IMR-90 (cell line): ENCODE measurements around the gene TTC23L. TPM values are rescaled to one million over a fixed set of nuclear protein-coding genes. Genes with fewer than 3 reads are reported as not detected.
A peak's percentile ranks its signal among the peaks of the same experiment; 100 is the strongest.

Experiments
- ATAC-seq: fragments of 200-7000 bp; cut with Tn5 transposase; 2 replicates; pipeline ENCODE4 v1.9.1; 2020; ENCODE audit warnings: low read depth, mild to moderate bottlenecking, moderate library complexity
- BruUV-seq: library from RNA; stranded (reverse); fragments of 400-500 nt; replicated peaks from 2 replicates; lab custom pipeline; 2021; lab: Mats Ljungman, UMichigan
- CTCF ChIA-PET: fragments of 300-600 bp; formaldehyde crosslinking; extraction: SDS; loops from one replicate; lab custom pipeline; 2021; ENCODE audit warnings: antibody characterized with exemption; lab: Yijun Ruan, JAX
- POLR2A ChIA-PET: fragments of 300-600 bp; sonication (Branson Sonifier 250); formaldehyde crosslinking; loops from one replicate; lab custom pipeline; 2022; ENCODE audit warnings: antibody characterized with exemption; ENCODE audit not compliant: unreplicated experiment; lab: Charles Lee
- DNase-seq: peaks from one replicate; pipeline ENCODE4 v3.0.0; 2013
- H2AFZ ChIP-seq: replicated peaks from 2 replicates; pipeline ENCODE3; 2013; ENCODE audit warnings: low read length, mild to moderate bottlenecking; ENCODE audit not compliant: poor library complexity
- H2AK5ac ChIP-seq: 2 replicates; pipeline ENCODE4 v1.6.1; 2013; ENCODE audit warnings: low read depth, low read length, inconsistent platforms
- H2AK9ac ChIP-seq: replicated peaks from 2 replicates; pipeline ENCODE3; 2013; ENCODE audit warnings: mild to moderate bottlenecking, low read depth, low read length, moderate library complexity; ENCODE audit not compliant: poor library complexity
- H2BK120ac ChIP-seq: 2 replicates; pipeline ENCODE4 v1.6.1; 2013; ENCODE audit warnings: low read depth, low read length, inconsistent platforms
- H2BK15ac ChIP-seq: 3 replicates; pipeline ENCODE4 v1.6.1; 2013; ENCODE audit warnings: low read depth, low read length, inconsistent platforms
- H2BK20ac ChIP-seq: 2 replicates; pipeline ENCODE4 v1.6.1; 2013; ENCODE audit warnings: low read depth, mild to moderate bottlenecking, inconsistent platforms, low read length, moderate library complexity
- H2BK5ac ChIP-seq: 2 replicates; pipeline ENCODE4 v1.6.1; 2013; ENCODE audit warnings: mild to moderate bottlenecking, low read depth, low read length, inconsistent platforms; ENCODE audit not compliant: poor library complexity, severe bottlenecking
- H3K14ac ChIP-seq: replicated peaks from 2 replicates; pipeline ENCODE4 v1.6.1; 2013; ENCODE audit warnings: low read depth, low read length, inconsistent platforms
- H3K18ac ChIP-seq: 2 replicates; pipeline ENCODE4 v1.6.1; 2013; ENCODE audit warnings: low read depth, low read length, control low read depth
- H3K23ac ChIP-seq: 2 replicates; pipeline ENCODE4 v1.6.1; 2013; ENCODE audit warnings: low read depth, low read length, inconsistent platforms
- H3K27ac ChIP-seq: 2 replicates; pipeline ENCODE4 v1.5.1; 2013; ENCODE audit warnings: mild to moderate bottlenecking, control low read depth, low read length; ENCODE audit not compliant: insufficient read depth
- H3K27me3 ChIP-seq: 2 replicates; pipeline ENCODE4 v1.6.1; 2013; ENCODE audit warnings: low read length; ENCODE audit not compliant: control insufficient read depth, insufficient read depth
- H3K36me3 ChIP-seq: 2 replicates; pipeline ENCODE4 v1.6.1; 2013; ENCODE audit warnings: low read length, mixed read lengths; ENCODE audit not compliant: control insufficient read depth, insufficient read depth
- H3K4ac ChIP-seq: 2 replicates; pipeline ENCODE4 v1.6.1; 2013; ENCODE audit warnings: low read depth, low read length, inconsistent platforms
- H3K4me1 ChIP-seq: 2 replicates; pipeline ENCODE4 v1.6.1; 2013; ENCODE audit warnings: low read length, mixed read lengths; ENCODE audit not compliant: control insufficient read depth, insufficient read depth
- H3K4me2 ChIP-seq: 2 replicates; pipeline ENCODE4 v1.6.1; 2013; ENCODE audit warnings: low read depth, mild to moderate bottlenecking, control low read depth, low read length, moderate library complexity
- H3K4me3 ChIP-seq: 2 replicates; pipeline ENCODE4 v1.5.1; 2013; ENCODE audit warnings: low read depth, mild to moderate bottlenecking, control low read depth, low read length, moderate library complexity; ENCODE audit not compliant: insufficient read depth
- H3K56ac ChIP-seq: 2 replicates; pipeline ENCODE4 v1.6.1; 2013; ENCODE audit warnings: low read length, inconsistent platforms; ENCODE audit not compliant: insufficient read depth; ENCODE audit errors: extremely low read depth
- H3K79me1 ChIP-seq, 2 experiments: 2 replicates each; pipeline ENCODE4 v1.6.1; 2013; ENCODE audit warnings: low read length in 2 of 2, inconsistent platforms in 1 of 2, low read depth in 1 of 2
- H3K9ac ChIP-seq: 2 replicates; pipeline ENCODE4 v1.6.1; 2013; ENCODE audit warnings: low read depth, low read length, control low read depth
- H3K9me1 ChIP-seq: 2 replicates; pipeline ENCODE4 v1.6.1; 2013; ENCODE audit warnings: low read length, inconsistent platforms; ENCODE audit not compliant: insufficient read depth
- H3K9me3 ChIP-seq: 2 replicates; pipeline ENCODE4 v1.6.1; 2013; ENCODE audit warnings: low read length; ENCODE audit not compliant: control insufficient read depth, insufficient read depth
- H4K20me1 ChIP-seq: 2 replicates; pipeline ENCODE4 v1.6.1; 2013; ENCODE audit warnings: low read length, inconsistent platforms; ENCODE audit not compliant: insufficient read depth
- H4K5ac ChIP-seq: 2 replicates; pipeline ENCODE4 v1.6.1; 2013; ENCODE audit warnings: mild to moderate bottlenecking, low read depth, low read length, control low read depth
- H4K8ac ChIP-seq, 2 experiments: 2 replicates each; pipeline ENCODE4 v1.6.1; 2013; ENCODE audit warnings: low read depth in 2 of 2, low read length in 2 of 2, control low read depth in 1 of 2, inconsistent platforms in 1 of 2
- H4K91ac ChIP-seq: 2 replicates; pipeline ENCODE4 v1.6.1; 2013; ENCODE audit warnings: low read depth, low read length, inconsistent platforms; ENCODE audit not compliant: insufficient read depth
- BHLHE40 ChIP-seq: fragments of 150-350 bp; IDR thresholded peaks from 2 replicates; pipeline ENCODE4 v1.6.1; 2016; ENCODE audit warnings: mild to moderate bottlenecking, low read depth, low read length
- CHD1 ChIP-seq: IDR thresholded peaks from 2 replicates; pipeline ENCODE4 v1.6.1; 2012; ENCODE audit warnings: low read depth, low read length, improper control_type of control experiment
- FOS ChIP-seq: fragments of 150-350 bp; IDR thresholded peaks from 2 replicates; pipeline ENCODE4 v1.6.1; 2016; ENCODE audit warnings: low read depth, low read length
- MAFK ChIP-seq: IDR thresholded peaks from 2 replicates; pipeline ENCODE4 v1.6.1; 2012; ENCODE audit warnings: low read depth, low read length, improper control_type of control experiment
- NFE2L2 ChIP-seq: fragments of 150-350 bp; IDR thresholded peaks from 2 replicates; pipeline ENCODE4 v1.6.1; 2016; ENCODE audit warnings: low read depth, mild to moderate bottlenecking, low read length
- POLR2A ChIP-seq: IDR thresholded peaks from 2 replicates; pipeline ENCODE4 v1.6.1; 2012; ENCODE audit warnings: mild to moderate bottlenecking, low read depth, low read length
- RAD21 ChIP-seq: IDR thresholded peaks from 2 replicates; pipeline ENCODE4 v1.6.1; 2012; ENCODE audit warnings: low read length, improper control_type of control experiment
- RCOR1 ChIP-seq: IDR thresholded peaks from 2 replicates; pipeline ENCODE4 v1.6.1; 2012; ENCODE audit warnings: mild to moderate bottlenecking, low read length, improper control_type of control experiment; ENCODE audit not compliant: insufficient replicate concordance
- SMC3 ChIP-seq: fragments of 150-350 bp; IDR thresholded peaks from 2 replicates; pipeline ENCODE4 v1.6.1; 2016; ENCODE audit warnings: low read depth, mild to moderate bottlenecking, antibody characterized with exemption, low read length, moderate library complexity
- WGBS, 2 experiments: methylation state at CpG; one replicate each; pipeline versions ENCODE4 v1.1.5 to v1.1.7; 2013; ENCODE audit warnings: missing lambda C conversion rate in 2 of 2; ENCODE audit not compliant: insufficient read length in 1 of 2; ENCODE audit errors: extremely low coverage in 2 of 2; 5-methylcytosine and 5-hydroxymethylcytosine counted together
- dilution Hi-C: fragments of 300-500 bp; cut with HindIII; formaldehyde crosslinking; loops from one replicate; pipeline ENCODE4 v1.14.3; 2018; ENCODE audit warnings: low sequenced_read_pairs; ENCODE audit not compliant: unreplicated experiment
- in situ Hi-C: fragments of 300-500 bp; cut with MboI; formaldehyde crosslinking; loops from 3 replicates; pipeline ENCODE4 v1.14.3; 2019; ENCODE audit warnings: low sequenced_read_pairs, inconsistent platforms, mixed read lengths
- intact Hi-C: fragments of 100-400 bp; cut with micrococcal nuclease; formaldehyde crosslinking; loops from 2 replicates; pipeline ENCODE4 v1.10.0; 2022
- polyA plus RNA-seq, 3 experiments: library from polyadenylated mRNA; depleted of rRNA; stranded (reverse); fragments of >200 nt; gene quantifications; 2 replicates each; pipeline ENCODE4 v1.2.3, GENCODE V29; 2012; ENCODE audit warnings: low replicate concordance in 1 of 3
- total RNA-seq: library from RNA; depleted of rRNA; stranded (reverse); fragments of >200 nt; gene quantifications from 2 replicates; pipeline ENCODE4 v1.2.3, GENCODE V29; 2012
- TF ChIP-seq, protein P1 (sequence below): fragments of 150-350 bp; IDR thresholded peaks from 2 replicates; pipeline ENCODE4 v1.6.1; 2016; ENCODE audit warnings: low read depth, mild to moderate bottlenecking, low read length, moderate library complexity, borderline replicate concordance

TTC23L gene
- total and polyA plus RNA-seq, 2 of the 4 experiments (the other 2 are of a cell fraction), result under 0.01 TPM; not detected in 1

DNA sequence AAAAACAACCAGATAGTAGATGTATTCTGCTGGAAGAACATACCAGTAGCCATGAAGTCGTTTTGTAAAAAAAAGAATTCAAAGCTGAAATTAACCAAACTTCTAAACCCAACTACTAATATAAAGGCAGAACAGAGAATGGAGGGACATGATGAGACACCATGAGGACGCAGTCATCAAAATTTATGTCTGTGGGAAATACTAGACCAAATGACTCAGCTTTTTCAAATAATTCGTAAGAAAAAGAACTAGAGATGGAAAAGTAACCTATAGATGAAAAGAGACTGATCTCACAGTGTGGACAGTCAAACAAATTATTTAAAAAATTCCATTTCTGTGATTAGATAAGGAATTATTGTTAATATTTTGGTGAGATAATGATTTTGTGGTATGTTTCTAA, 10.3 kb downstream of the TTC23L start:
- ChIA-PET POLR2A (no interaction called here), CTCF (interaction anchor here (1.0 kb wide), 1 partner anchor 363 kb away, joined by 3 read pairs; no protein-coding TSS in a partner anchor)
- no peak overlapping the region for H4K5ac ChIP-seq
- no peaks in the 10 kb centered on the region for H3K9me1 ChIP-seq
- no peak overlapping the region for H2BK15ac ChIP-seq
- intact Hi-C loops, result no loop called here
- no peak overlapping the region for H4K8ac ChIP-seq
- H2AK5ac ChIP-seq, result no peak overlapping the region
- DNase-seq (no peak), ATAC-seq (no peak)
- H3K4ac ChIP-seq, result no peak overlapping the region
- dilution Hi-C loops, result no loop called here
- BruUV-seq, result no TSS peak
- no peak overlapping the region for H2AK9ac ChIP-seq
- no peaks in the 10 kb centered on the region for H3K27me3 ChIP-seq
- H2BK5ac ChIP-seq, result no peak overlapping the region
- no peak overlapping the region for H4K91ac ChIP-seq
- H4K20me1 ChIP-seq, result no peaks in the 10 kb centered on the region
- H3K36me3 ChIP-seq, result no peaks in the 10 kb centered on the region
- H2BK120ac ChIP-seq, result no peak overlapping the region
- H3K27ac ChIP-seq, result no peak overlapping the region
- no peak overlapping the region for H3K23ac ChIP-seq
- H3K4me1 ChIP-seq, result no peaks in the 10 kb centered on the region
- TF ChIP-seq RAD21, result no peak
- 0 out of 2 replicates have a peak, but pooled peaks have one; percentile 29 for TF ChIP-seq MAFK
- TF ChIP-seq RCOR1, result no peak
- TF ChIP-seq, protein P1, sequence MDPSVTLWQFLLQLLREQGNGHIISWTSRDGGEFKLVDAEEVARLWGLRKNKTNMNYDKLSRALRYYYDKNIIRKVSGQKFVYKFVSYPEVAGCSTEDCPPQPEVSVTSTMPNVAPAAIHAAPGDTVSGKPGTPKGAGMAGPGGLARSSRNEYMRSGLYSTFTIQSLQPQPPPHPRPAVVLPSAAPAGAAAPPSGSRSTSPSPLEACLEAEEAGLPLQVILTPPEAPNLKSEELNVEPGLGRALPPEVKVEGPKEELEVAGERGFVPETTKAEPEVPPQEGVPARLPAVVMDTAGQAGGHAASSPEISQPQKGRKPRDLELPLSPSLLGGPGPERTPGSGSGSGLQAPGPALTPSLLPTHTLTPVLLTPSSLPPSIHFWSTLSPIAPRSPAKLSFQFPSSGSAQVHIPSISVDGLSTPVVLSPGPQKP, result no peak
- TF ChIP-seq POLR2A, result no peak
- TF ChIP-seq SMC3, result no peak
- TF ChIP-seq CHD1, result no peak
- TF ChIP-seq BHLHE40, result no peak
- TF ChIP-seq FOS, result no peak
- TF ChIP-seq NFE2L2, result peak; percentile 70
- no peak overlapping the region for H3K18ac ChIP-seq
- H2BK20ac ChIP-seq, result no peak overlapping the region
- peaks cover 2% of the 10 kb centered on the region; the same call in 1 of the 2 replicates for H3K9me3 ChIP-seq
- H3K56ac ChIP-seq, result no peak overlapping the region
- no peak overlapping the region for H3K14ac ChIP-seq
- H3K79me1 ChIP-seq, result no peaks in the 10 kb centered on the region
- no CpG with 5 or more reads among the region's 3 CpGs for WGBS, 2 experiments
- H3K4me3 ChIP-seq, result no peak overlapping the region
- no peak overlapping the region for H3K9ac ChIP-seq
- no peak overlapping the region for H2AFZ ChIP-seq
- in situ Hi-C loops, result no loop called here
- no peak overlapping the region for H3K4me2 ChIP-seq
